Measurements from ENCODE around the gene GPR37L1.

- TF ChIP-seq CTCF (IDR thresholded peaks at IDR 0.05 in 8 of 11, conservative IDR thresholded peaks at IDR 0.05 in 3 of 11), result no peak
- TF ChIP-seq POLR2A (IDR thresholded peaks at IDR 0.05), result no peak
- TF ChIP-seq POLR2AphosphoS5 (IDR thresholded peaks at IDR 0.05), result no peak
These were observed 25.7 kb downstream of the GPR37L1 start for GRCh38 chr1:202148391-202148790.
